ENCODE results near the gene TSGA10IP. TPM values are rescaled to one million over a fixed set of nuclear protein-coding genes. Genes with fewer than 3 reads are reported as not detected.
"Not testable (repeated sequence)": the region's sequence is repeated elsewhere in the genome, so short reads cannot be mapped to it uniquely, and the experiment has no call there.

TSGA10IP gene
- total RNA-seq, 1 donor from 2014 or later, result not detected

- no peak for DNase-seq (ENCODE audit: low spot score)
Observed at GRCh38 chr11:65945941-65946558, 770 bp downstream of the TSGA10IP start.

- no peak for DNase-seq (ENCODE audit: low spot score)
Observed at GRCh38 chr11:65946655-65947054, 1.4 kb downstream of the TSGA10IP start.

DNA sequence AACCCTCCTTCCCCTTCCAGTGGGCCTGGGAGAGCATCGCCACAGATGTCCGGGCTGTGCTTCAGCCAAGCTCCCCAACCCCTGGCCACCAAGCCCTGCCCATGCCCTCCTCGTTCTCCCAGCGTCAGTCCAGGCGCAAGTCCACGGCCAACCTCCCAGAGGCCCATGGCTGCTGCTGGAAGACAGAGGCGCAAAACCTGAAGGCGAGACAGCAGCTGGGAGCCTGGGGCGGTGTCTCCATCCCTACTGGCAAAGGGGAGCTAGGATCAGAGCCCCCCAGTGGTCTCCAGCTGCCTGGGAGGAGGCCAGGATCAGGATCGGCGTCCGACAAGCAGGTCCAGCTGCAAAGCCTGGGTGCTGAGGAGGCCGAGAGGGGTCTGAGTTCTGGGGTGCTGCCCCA, 1.9 kb downstream of the TSGA10IP start:
- no peak for DNase-seq (ENCODE audit: low spot score)

- DNase-seq (ENCODE audit: low spot score), result no peak
Observed at GRCh38 chr11:65947603-65948125, 2.4 kb downstream of the TSGA10IP start.

DNA sequence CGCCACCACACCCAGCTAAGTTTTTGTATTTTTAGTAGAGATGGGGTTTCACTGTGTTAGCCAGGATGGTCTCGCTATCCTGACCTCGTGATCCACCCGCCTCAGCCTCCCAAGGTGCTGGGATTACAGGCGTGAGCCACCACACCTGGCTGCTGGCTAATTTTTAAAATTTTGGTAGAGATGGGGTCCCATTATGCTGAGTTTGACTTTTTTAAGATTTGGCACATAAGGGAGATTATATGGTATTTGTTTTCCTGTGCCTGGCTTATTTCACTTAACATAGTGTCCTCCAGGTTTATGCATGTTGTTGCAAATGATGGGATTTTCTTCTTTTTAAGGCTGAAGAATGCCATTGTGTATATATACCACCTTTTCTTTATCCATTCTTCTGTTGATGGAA, 5.4 kb downstream of the TSGA10IP start:
- DNase-seq (ENCODE audit: low spot score), result not testable (repeated sequence)

- DNase-seq (ENCODE audit: low spot score), result not testable (repeated sequence)
Observed at GRCh38 chr11:65951641-65952040, 6.4 kb downstream of the TSGA10IP start.

GRCh38 chr11:65952052-65952521, 6.8 kb downstream of the TSGA10IP start:
- no peak for DNase-seq (ENCODE audit: low spot score)

GRCh38 chr11:65953471-65953870, 8.2 kb downstream of the TSGA10IP start:
- no peak for DNase-seq (ENCODE audit: low spot score)

GRCh38 chr11:65954771-65955170, 9.5 kb downstream of the TSGA10IP start:
- no peak for DNase-seq (ENCODE audit: low spot score)

DNA sequence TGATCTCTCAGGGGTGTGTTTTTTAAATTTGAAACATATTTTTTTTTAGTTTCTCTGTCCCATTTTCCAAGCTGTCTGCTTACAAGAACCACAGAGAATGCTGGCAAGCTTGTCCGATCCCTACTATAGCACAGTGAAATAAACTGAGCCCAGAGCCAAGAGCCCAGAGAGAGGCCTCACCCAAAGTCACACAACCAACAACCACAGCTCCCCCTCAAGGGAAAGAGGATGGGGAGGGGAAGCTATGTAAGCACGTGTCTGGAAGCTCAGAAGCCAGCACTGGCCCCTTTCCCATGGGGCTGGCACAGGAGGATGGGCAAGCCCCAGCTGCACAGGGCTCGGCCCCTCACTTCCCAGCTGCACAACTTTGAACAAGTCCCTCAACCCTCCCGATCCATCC, 13.0 kb downstream of the TSGA10IP start:
- no peak for DNase-seq (ENCODE audit: low spot score)

DNA sequence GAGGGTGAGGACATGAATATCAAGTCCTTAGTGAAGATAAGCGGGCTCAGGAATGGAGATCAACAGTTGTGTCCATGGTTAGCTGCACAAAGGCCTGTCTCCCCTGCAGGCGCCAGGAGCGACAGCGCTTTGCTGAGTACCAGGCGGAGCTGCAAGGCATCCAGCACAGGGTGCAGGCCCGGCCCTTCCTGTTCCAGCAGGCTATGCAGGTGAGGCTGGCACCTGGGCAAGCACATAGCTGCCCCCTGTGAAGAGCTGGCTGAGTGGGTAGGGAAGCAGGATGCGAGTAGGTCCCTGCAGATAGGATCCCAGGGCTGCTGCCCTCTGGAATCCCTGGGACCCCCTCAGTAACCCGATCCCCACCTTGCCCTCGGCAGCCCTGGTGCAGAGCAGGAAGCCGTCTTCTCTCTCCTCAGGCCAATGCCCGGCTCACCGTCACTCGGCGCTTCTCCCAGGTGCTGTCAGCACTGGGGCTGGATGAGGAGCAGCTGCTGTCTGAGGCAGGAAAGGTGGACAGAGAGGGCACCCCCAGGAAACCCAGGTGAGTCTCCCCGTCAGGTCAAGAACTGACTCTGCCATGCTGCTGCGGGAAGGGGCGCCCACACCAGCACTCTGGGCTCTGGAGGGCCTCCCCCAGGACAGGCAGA, 13.6 kb downstream of the TSGA10IP start:
- DNase-seq (ENCODE audit: low spot score), result no peak

- DNase-seq (ENCODE audit: low spot score), result no peak
Observed at GRCh38 chr11:65960824-65961266, 15.6 kb downstream of the TSGA10IP start.

- peak; percentile 99 for DNase-seq (ENCODE audit: low spot score)
Observed at GRCh38 chr11:65961267-65962140, 16.2 kb downstream of the TSGA10IP start, which contains the start of gene SART1. SART1 (plus strand) TSS chr11:65961734; CDS start chr11:65961781, 47 bp downstream.

GRCh38 chr11:65962141-65962564, 16.9 kb downstream of the TSGA10IP start:
- no peak for DNase-seq (ENCODE audit: low spot score)

GRCh38 chr11:65964906-65965305, 19.6 kb downstream of the TSGA10IP start:
- no peak for DNase-seq (ENCODE audit: low spot score)

- no peak for DNase-seq (ENCODE audit: low spot score)
Observed at GRCh38 chr11:65965986-65966762, 20.9 kb downstream of the TSGA10IP start.

DNA sequence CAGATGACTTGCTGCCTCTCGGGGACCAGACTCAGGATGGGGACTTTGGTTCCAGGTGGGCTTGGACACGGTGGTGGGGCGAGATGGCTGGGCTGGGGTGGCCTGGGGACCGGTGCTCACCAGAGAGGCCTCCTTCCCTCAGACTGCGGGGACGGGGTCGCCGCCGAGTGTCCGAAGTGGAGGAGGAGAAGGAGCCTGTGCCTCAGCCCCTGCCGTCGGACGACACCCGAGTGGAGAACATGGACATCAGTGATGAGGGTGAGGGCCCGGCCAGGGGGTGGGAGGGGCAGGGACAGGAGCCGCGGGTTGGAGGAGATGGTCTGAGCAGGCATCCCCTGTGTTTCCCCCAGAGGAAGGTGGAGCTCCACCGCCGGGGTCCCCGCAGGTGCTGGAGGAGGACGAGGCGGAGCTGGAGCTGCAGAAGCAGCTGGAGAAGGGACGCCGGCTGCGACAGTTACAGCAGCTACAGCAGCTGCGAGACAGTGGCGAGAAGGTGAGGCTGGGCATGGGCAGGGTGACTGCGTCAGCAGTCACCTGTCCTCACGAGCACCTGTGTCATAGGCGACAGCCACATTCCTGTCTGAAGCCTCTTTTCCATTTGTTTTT, 22.2 kb downstream of the TSGA10IP start:
- no peak for DNase-seq (ENCODE audit: low spot score)

- DNase-seq (ENCODE audit: low spot score), result no peak
Observed at GRCh38 chr11:65968600-65969482, 23.6 kb downstream of the TSGA10IP start.

- DNase-seq (ENCODE audit: low spot score), result no peak
Observed at GRCh38 chr11:65972116-65972515, 26.8 kb downstream of the TSGA10IP start.
